Fibroblast of skin of scalp (primary cell): ENCODE measurements around the gene KCNJ1.

Source experiments
- DNase-seq: peaks from one replicate; pipeline ENCODE4 v3.0.0-alpha.2; 2013

KCNJ1 gene

GRCh38 chr11:128881221-128881620, 14.1 kb upstream of the KCNJ1 start:
- DNase-seq = no peak

GRCh38 chr11:128879817-128880216, 12.7 kb upstream of the KCNJ1 start:
- no peak for DNase-seq

- DNase-seq = no peak
These were observed 11.4 kb upstream of the KCNJ1 start for GRCh38 chr11:128878455-128878854.

- DNase-seq = no peak
These were observed 10.6 kb upstream of the KCNJ1 start for GRCh38 chr11:128877726-128878125.

- DNase-seq = no peak
These were observed 9.1 kb upstream of the KCNJ1 start for GRCh38 chr11:128876133-128876650.

- peak; percentile 54 for DNase-seq
These were observed 7.3 kb upstream of the KCNJ1 start for GRCh38 chr11:128874427-128874826.

- DNase-seq = no peak
These were observed 5.5 kb upstream of the KCNJ1 start for GRCh38 chr11:128872594-128872993.

GRCh38 chr11:128872094-128872493, 5.0 kb upstream of the KCNJ1 start:
- no peak for DNase-seq

GRCh38 chr11:128871168-128871610, 4.1 kb upstream of the KCNJ1 start:
- DNase-seq = no peak

GRCh38 chr11:128868841-128869671, 2.0 kb upstream of the KCNJ1 start:
- DNase-seq = no peak

GRCh38 chr11:128865490-128865889, 1.6 kb downstream of the KCNJ1 start:
- no peak for DNase-seq

- DNase-seq = peak; percentile 89
These were observed 4.0 kb downstream of the KCNJ1 start for GRCh38 chr11:128862908-128863660.

- no peak for DNase-seq
These were observed 4.7 kb downstream of the KCNJ1 start for GRCh38 chr11:128862406-128862805.

GRCh38 chr11:128860571-128861361, 6.3 kb downstream of the KCNJ1 start:
- DNase-seq = peak; percentile 88

GRCh38 chr11:128859563-128860441, 7.3 kb downstream of the KCNJ1 start:
- peak; percentile 51 for DNase-seq

- DNase-seq = no peak
These were observed 9.8 kb downstream of the KCNJ1 start for GRCh38 chr11:128857341-128857740.

- DNase-seq = no peak
These were observed 10.9 kb downstream of the KCNJ1 start for GRCh38 chr11:128856241-128856640.

GRCh38 chr11:128854841-128855240, 12.3 kb downstream of the KCNJ1 start:
- DNase-seq = no peak

GRCh38 chr11:128853559-128853958, 13.5 kb downstream of the KCNJ1 start:
- no peak for DNase-seq

- no peak for DNase-seq
These were observed 14.6 kb downstream of the KCNJ1 start for GRCh38 chr11:128852327-128853023.
